ENCODE results near the gene SORBS2. TPM values are rescaled to one million over a fixed set of nuclear protein-coding genes. Genes with fewer than 3 reads are reported as not detected.

SORBS2 gene
- total and polyA plus RNA-seq, 2 donors (not counting 1 experiment from before 2014, with no cell fraction given), result 0.25 to 0.89 TPM

- H3K9me3 Mint-ChIP-seq (ENCODE audit: insufficient read depth), result no peaks in the 10 kb centered on the region
- peaks cover 33% of the 10 kb centered on the region for H3K27me3 Mint-ChIP-seq
- TF ChIP-seq CTCF (IDR thresholded peaks at IDR 0.05) (no peak), EZH2 (IDR thresholded peaks at IDR 0.05; ENCODE audit: borderline replicate concordance, insufficient read depth, low read depth, low read length, poor library complexity, severe bottlenecking) (no peak)
- no peak overlapping the region for H3K4me3 Mint-ChIP-seq
- no peaks in the 10 kb centered on the region for H3K79me2 ChIP-seq (ENCODE audit: control insufficient read depth, insufficient read depth, low read length)
- H3K27ac ChIP-seq (ENCODE audit: low read length in 2 of 2), result no peak overlapping the region
- no peak for ATAC-seq (ENCODE audit: low read depth)
- no peak overlapping the region for H3K9ac ChIP-seq (ENCODE audit: low read length)
- DNase-seq, result no peak
- intact Hi-C loops (cut with micrococcal nuclease), result no loop called here
- peaks cover 0 to 5% (median 0%) of the 10 kb centered on the region in 3 donors for H3K9me3 ChIP-seq (ENCODE audit: control extremely low read depth in 1 of 3, control insufficient read depth in 2 of 3, insufficient read depth in 1 of 3, low read length in 2 of 3)
- POLR2A ChIA-PET, result no interaction called here
- H3K27me3 ChIP-seq (replicated peaks in 1 of 4; ENCODE audit: control extremely low read depth in 1 of 4, control insufficient read depth in 3 of 4, insufficient read depth in 4 of 4, low read length in 3 of 4), result peaks cover 0 to 16% (median 0%) of the 10 kb centered on the region in 4 experiments
- WGBS (ENCODE audit: insufficient coverage), result 100% methylated on average over 1 of the region's 1 CpG
- no peaks in the 10 kb centered on the region for H3K36me3 ChIP-seq (replicated peaks in 1 of 2; ENCODE audit: control extremely low read depth in 1 of 2, control insufficient read depth in 1 of 2, extremely low read depth in 1 of 2, insufficient read depth in 2 of 2, low read length in 1 of 2)
- H4K20me1 ChIP-seq (ENCODE audit: control insufficient read depth, insufficient read depth, low read length, poor library complexity, severe bottlenecking), result no peaks in the 10 kb centered on the region
- CTCF ChIA-PET, result no interaction called here
- no peak overlapping the region for H3K4me3 ChIP-seq (ENCODE audit: control extremely low read depth in 1 of 5, extremely low read depth in 1 of 5, insufficient read depth in 1 of 5, low read depth in 2 of 5, low read length in 4 of 5)
- no peak overlapping the region for H2AFZ ChIP-seq (ENCODE audit: insufficient read depth, low read depth, low read length, poor library complexity, severe bottlenecking)
- no peak overlapping the region for H3K27ac Mint-ChIP-seq
- H3K4me1 Mint-ChIP-seq, result no peaks in the 10 kb centered on the region
- H3K4me2 ChIP-seq (replicated peaks; ENCODE audit: low read depth, low read length, poor library complexity, severe bottlenecking), result no peak overlapping the region
- H3K4me1 ChIP-seq (ENCODE audit: control insufficient read depth in 2 of 2, insufficient read depth in 2 of 2, low read length in 2 of 2), result no peaks in the 10 kb centered on the region
Measured at GRCh38 chr4:185713731-185714130, 98.3 kb downstream of the SORBS2 start.

- ATAC-seq (ENCODE audit: low read depth), result no peak
- no peak overlapping the region for H3K27ac ChIP-seq (ENCODE audit: low read length in 2 of 2)
- WGBS (ENCODE audit: insufficient coverage), result 80% methylated on average over 1 of the region's 5 CpGs
- Mint-ChIP-seq H3K27ac (no peak overlapping the region), H3K9me3 (ENCODE audit: insufficient read depth) (no peaks in the 10 kb centered on the region), H3K4me1 (no peaks in the 10 kb centered on the region), H3K4me3 (no peak overlapping the region), H3K27me3 (peaks cover 33% of the 10 kb centered on the region)
- H3K9ac ChIP-seq (ENCODE audit: low read length), result no peak overlapping the region
- peaks cover 0 to 5% (median 0%) of the 10 kb centered on the region in 3 donors for H3K9me3 ChIP-seq (ENCODE audit: control extremely low read depth in 1 of 3, control insufficient read depth in 2 of 3, insufficient read depth in 1 of 3, low read length in 2 of 3)
- H2AFZ ChIP-seq (ENCODE audit: insufficient read depth, low read depth, low read length, poor library complexity, severe bottlenecking), result no peak overlapping the region
- ChIA-PET POLR2A (no interaction called here), CTCF (no interaction called here)
- no peaks in the 10 kb centered on the region for H4K20me1 ChIP-seq (ENCODE audit: control insufficient read depth, insufficient read depth, low read length, poor library complexity, severe bottlenecking)
- intact Hi-C loops (cut with micrococcal nuclease), result no loop called here
- H3K79me2 ChIP-seq (ENCODE audit: control insufficient read depth, insufficient read depth, low read length), result no peaks in the 10 kb centered on the region
- no peak overlapping the region for H3K4me3 ChIP-seq (ENCODE audit: control extremely low read depth in 1 of 5, extremely low read depth in 1 of 5, insufficient read depth in 1 of 5, low read depth in 2 of 5, low read length in 4 of 5)
- no peak overlapping the region for H3K4me2 ChIP-seq (replicated peaks; ENCODE audit: low read depth, low read length, poor library complexity, severe bottlenecking)
- H3K36me3 ChIP-seq (replicated peaks in 1 of 2; ENCODE audit: control extremely low read depth in 1 of 2, control insufficient read depth in 1 of 2, extremely low read depth in 1 of 2, insufficient read depth in 2 of 2, low read length in 1 of 2), result no peaks in the 10 kb centered on the region
- no peak for DNase-seq
- no peak for TF ChIP-seq EZH2 (IDR thresholded peaks at IDR 0.05; ENCODE audit: borderline replicate concordance, insufficient read depth, low read depth, low read length, poor library complexity, severe bottlenecking)
- no peak for TF ChIP-seq CTCF (IDR thresholded peaks at IDR 0.05)
- no peaks in the 10 kb centered on the region for H3K4me1 ChIP-seq (ENCODE audit: control insufficient read depth in 2 of 2, insufficient read depth in 2 of 2, low read length in 2 of 2)
- H3K27me3 ChIP-seq (replicated peaks in 1 of 4; ENCODE audit: control extremely low read depth in 1 of 4, control insufficient read depth in 3 of 4, insufficient read depth in 4 of 4, low read length in 3 of 4), result peaks cover 0 to 16% (median 0%) of the 10 kb centered on the region in 4 experiments
Measured at GRCh38 chr4:185713272-185713671, 98.7 kb downstream of the SORBS2 start.
